GM21367 (cell line): ENCODE measurements around the gene DNAJC24.

Source experiments
- ATAC-seq: cut with Tn5 transposase; IDR thresholded peaks from one replicate; pipeline ENCODE4 v1.9.1; 2021; ENCODE audit not compliant: unreplicated experiment

The DNAJC24 gene

DNA sequence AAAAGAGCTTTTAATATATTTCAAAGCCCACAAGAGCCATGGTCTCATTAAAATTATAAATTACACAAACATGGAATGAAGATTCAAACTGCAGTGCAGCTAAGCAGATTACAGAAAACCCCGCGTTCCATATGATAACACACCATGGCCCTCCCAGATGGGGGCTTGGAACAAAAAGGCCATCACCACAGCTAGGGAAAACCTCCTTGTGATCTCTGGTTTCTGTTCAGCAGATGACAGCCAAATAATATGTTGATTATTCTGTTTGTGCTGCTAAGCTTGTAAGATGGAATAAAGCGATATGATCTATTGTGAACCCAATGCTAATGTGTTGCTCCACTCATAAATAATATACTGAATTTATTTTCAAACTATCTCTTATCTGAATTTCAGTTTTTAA is 111.3 kb downstream of the DNAJC24 start:
- no peak for ATAC-seq
